ENCODE data around the gene ATPAF1.

The ATPAF1 gene

DNA sequence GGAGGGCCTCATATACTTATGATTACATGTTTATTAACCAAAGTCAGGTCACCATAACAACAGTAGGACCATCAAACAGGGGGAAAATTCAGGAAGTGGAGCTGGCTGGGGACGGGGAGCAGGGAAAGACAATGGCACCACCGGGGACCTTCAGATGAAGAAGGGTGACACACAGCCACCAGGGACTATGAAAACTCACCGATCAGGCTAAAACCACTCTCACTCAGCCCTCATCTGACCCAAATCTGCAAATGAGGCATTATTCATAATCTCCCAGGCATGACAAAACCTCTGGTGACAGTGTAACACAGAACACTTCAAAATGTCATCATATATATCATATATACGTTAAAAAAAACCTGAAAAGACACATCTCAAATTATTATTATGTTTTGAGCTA lies 75.3 kb downstream of the ATPAF1 start:
- DNase-seq (ENCODE audit: low read depth, low spot score) = no peak

DNA sequence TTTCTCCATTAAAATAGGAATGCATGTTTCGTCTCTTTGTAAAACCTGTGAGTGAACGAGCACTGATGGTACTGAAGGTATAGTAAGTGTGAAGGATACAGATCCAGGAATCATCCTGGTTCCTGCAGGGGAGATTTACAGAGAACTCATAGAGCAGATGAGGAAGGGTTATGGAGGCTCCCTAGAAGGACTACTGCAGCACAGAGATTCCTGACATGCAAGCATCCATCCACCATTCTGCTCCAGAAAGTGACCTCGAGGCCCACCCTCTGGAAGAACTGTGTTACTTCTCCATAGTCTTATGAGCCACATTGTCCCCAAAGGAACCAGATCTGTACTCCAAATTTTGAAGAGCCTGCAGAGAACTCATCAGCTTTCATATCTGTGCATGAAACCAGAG lies 78.6 kb downstream of the ATPAF1 start:
- DNase-seq (ENCODE audit: low read depth, low spot score) = no peak

DNA sequence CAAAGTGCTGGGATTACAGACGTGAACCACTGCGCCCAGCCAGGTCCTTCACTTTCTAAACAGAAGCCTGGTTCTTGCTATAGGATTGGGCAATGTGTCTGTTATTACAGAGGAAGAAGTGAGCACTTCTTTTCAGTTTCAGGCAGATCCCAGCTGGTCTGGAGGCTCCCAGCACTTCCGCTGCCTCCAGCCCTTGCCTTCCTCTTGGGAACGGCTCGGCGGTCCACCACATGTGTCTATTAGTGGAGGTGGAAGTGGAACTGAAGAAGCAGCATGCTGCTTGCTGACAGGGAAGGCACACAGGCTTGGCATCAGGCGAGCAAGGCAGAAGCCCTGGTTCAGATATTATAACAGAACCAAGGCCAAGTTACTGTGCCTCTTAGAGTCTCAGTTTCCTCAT lies 81.1 kb downstream of the ATPAF1 start:
- DNase-seq (ENCODE audit: low read depth, low spot score) = no peak

DNA sequence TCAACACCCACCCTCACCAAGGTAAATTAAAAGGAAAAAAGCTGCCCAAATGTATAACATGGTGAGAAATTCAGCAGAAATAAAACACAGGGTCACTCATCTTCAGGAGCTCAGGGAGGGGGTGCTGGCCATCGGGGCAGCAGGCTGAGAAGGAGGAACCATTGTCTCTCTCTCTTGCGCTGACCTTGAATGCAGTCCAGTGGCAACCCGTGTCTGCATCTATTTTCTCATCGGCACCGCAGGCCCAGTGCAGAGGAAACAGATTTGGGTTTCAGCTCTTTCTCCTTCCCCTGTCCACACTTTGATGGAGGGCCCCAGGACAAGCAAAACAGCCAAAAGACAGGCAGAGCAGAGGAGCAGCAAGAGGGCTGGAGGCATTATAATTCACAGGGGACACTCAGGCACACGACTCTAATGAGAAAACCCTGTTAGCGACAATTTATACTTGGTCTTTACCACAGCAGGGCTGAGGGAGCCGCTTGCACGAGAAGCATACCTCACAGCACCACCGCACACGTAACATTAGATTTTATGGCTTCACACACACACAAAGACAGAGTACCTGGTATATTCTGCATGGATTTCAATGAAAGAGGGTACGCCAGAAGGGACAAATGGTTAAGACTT lies 82.7 kb downstream of the ATPAF1 start:
- no peak for DNase-seq (ENCODE audit: low read depth, low spot score)

DNA sequence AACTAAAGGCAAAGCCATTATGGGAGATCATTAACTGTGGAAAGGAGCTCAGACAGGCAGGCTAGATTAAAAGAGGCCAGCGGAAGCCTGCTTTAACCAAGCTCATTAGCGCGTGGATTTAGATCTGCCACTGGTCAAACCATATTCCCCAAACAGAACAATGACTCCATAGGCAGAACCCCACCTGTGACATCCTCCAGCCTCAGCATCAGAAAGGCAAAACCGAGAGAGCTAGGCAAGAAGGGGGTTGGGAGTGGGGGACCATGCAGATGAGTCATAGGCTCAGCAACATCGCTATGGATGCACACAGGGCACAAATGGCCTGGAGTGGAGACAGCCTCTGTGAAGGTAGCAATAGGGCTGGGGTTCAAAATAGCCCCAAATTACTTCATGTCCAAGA lies 84.7 kb downstream of the ATPAF1 start:
- DNase-seq (ENCODE audit: low read depth, low spot score) = no peak

DNA sequence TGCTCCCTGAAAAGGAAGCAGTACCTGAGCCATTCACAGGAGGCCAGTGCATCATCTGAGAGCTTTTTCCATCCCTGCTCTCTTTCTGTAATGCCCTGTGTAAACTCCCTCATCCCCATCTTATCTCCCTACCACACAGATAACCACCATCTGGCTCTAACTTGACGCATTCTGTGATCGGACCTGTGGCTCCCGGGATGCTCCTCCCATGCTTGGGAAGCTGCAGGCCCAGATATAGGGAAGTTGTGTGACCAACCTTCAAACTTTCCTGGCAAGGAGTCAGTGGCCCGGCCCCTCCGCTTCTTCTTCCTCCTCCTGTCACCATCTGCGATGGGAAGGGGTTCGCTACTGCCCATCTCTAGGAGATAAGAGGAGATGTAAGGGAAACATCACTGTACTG lies 85.2 kb downstream of the ATPAF1 start:
- no peak for DNase-seq (ENCODE audit: low read depth, low spot score)

Data from brain pericyte (primary cell).